Activated naive CD4-positive, alpha-beta T cell treated with anti-CD3 and anti-CD28 coated beads, Interleukin-2, amount 50 U/mL, for 16 hours (primary cell): ENCODE results near the gene NEURL2.
"Not testable (repeated sequence)": the region's sequence is repeated elsewhere in the genome, so short reads cannot be mapped to it uniquely, and the experiment has no call there.

Experiments
- DNase-seq: peaks from one replicate; pipeline ENCODE4 v3.0.0-alpha.2; 2020

The NEURL2 gene

GRCh38 chr20:45890985-45891983 lies at the start of gene NEURL2, which contains the start of gene CTSA:
NEURL2 (minus strand) TSS chr20:45891208; CDS start chr20:45890991, 217 bp downstream.
CTSA (plus strand) TSS chr20:45891335; CDS start chr20:45891569, 234 bp downstream.
- peak; percentile 87 for DNase-seq

GRCh38 chr20:45940469-45940868 lies 49.5 kb upstream of the NEURL2 start:
- DNase-seq: no peak

GRCh38 chr20:45940053-45940452 lies 49.0 kb upstream of the NEURL2 start:
- no peak for DNase-seq

- DNase-seq: no peak
Measured at GRCh38 chr20:45938727-45939438, 47.9 kb upstream of the NEURL2 start.

- DNase-seq: no peak
Measured at GRCh38 chr20:45937765-45938164, 46.8 kb upstream of the NEURL2 start.

- DNase-seq: no peak
Measured at GRCh38 chr20:45935416-45936046, 44.5 kb upstream of the NEURL2 start.

- peak; percentile 96 for DNase-seq
Measured at GRCh38 chr20:45934586-45935415, 43.8 kb upstream of the NEURL2 start, which contains the start of gene PCIF1. PCIF1 (plus strand) TSS chr20:45934683; CDS start chr20:45939000, 4,317 bp downstream.

- no peak for DNase-seq
Measured at GRCh38 chr20:45934046-45934585, 43.1 kb upstream of the NEURL2 start.

GRCh38 chr20:45933266-45934045 lies 42.4 kb upstream of the NEURL2 start:
- peak; percentile 46 for DNase-seq

- DNase-seq: not testable (repeated sequence)
Measured at GRCh38 chr20:45931680-45932079, 40.7 kb upstream of the NEURL2 start.

GRCh38 chr20:45927071-45927878 lies 36.3 kb upstream of the NEURL2 start:
- DNase-seq: no peak

GRCh38 chr20:45926731-45927070 lies 35.7 kb upstream of the NEURL2 start:
- no peak for DNase-seq

- no peak for DNase-seq
Measured at GRCh38 chr20:45925821-45926506, 35.0 kb upstream of the NEURL2 start.

- DNase-seq: no peak
Measured at GRCh38 chr20:45924391-45925261, 33.6 kb upstream of the NEURL2 start.

- DNase-seq: no peak
Measured at GRCh38 chr20:45921337-45922189, 30.6 kb upstream of the NEURL2 start.

- DNase-seq: no peak
Measured at GRCh38 chr20:45920462-45921336, 29.7 kb upstream of the NEURL2 start.
